HCT116 (cell line): Measurements from ENCODE around the gene NTNG2.

Source experiments
- CTCF ChIP-seq, 3 experiments: fragments of 200-600 bp in 1 of 3; sonication (generic) in 1 of 3; IDR thresholded peaks in 2 of 3; conservative IDR thresholded peaks in 1 of 3; 2 replicates each; pipeline ENCODE4 v1.5.1; 2012 to 2017; ENCODE audit warnings: low read depth in 2 of 3, low read length in 2 of 3, antibody characterized with exemption in 1 of 3, borderline replicate concordance in 1 of 3, control low read depth in 1 of 3, mild to moderate bottlenecking in 1 of 3, mixed read lengths in 1 of 3, mixed run types in 1 of 3, moderate library complexity in 1 of 3; ENCODE audit not compliant: insufficient read depth in 1 of 3
- FOSL1 ChIP-seq: IDR thresholded peaks from 2 replicates; pipeline ENCODE4 v1.6.1; 2012; ENCODE audit warnings: low read depth
- TF ChIP-seq, protein P1 (sequence below): IDR thresholded peaks from 2 replicates; pipeline ENCODE4 v1.6.1; 2011; ENCODE audit warnings: mild to moderate bottlenecking, low read length, moderate library complexity; ENCODE audit not compliant: insufficient replicate concordance; ENCODE audit errors: extremely low read depth
- TF ChIP-seq, protein P2 (sequence below): IDR thresholded peaks from 2 replicates; pipeline ENCODE4 v1.6.1; 2012

GRCh38 chr9:132183134-132183533 lies 21.3 kb downstream of the NTNG2 start:
- TF ChIP-seq CTCF (IDR thresholded peaks at IDR 0.05 in 2 of 3, conservative IDR thresholded peaks at IDR 0.05 in 1 of 3; ENCODE audit: borderline replicate concordance in 1 of 3, insufficient read depth in 1 of 3, low read depth in 2 of 3, low read length in 2 of 3) (no peak), FOSL1 (no peak)
- TF ChIP-seq, protein P1, sequence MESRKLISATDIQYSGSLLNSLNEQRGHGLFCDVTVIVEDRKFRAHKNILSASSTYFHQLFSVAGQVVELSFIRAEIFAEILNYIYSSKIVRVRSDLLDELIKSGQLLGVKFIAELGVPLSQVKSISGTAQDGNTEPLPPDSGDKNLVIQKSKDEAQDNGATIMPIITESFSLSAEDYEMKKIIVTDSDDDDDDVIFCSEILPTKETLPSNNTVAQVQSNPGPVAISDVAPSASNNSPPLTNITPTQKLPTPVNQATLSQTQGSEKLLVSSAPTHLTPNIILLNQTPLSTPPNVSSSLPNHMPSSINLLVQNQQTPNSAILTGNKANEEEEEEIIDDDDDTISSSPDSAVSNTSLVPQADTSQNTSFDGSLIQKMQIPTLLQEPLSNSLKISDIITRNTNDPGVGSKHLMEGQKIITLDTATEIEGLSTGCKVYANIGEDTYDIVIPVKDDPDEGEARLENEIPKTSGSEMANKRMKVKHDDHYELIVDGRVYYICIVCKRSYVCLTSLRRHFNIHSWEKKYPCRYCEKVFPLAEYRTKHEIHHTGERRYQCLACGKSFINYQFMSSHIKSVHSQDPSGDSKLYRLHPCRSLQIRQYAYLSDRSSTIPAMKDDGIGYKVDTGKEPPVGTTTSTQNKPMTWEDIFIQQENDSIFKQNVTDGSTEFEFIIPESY: no peak
- TF ChIP-seq, protein P2, sequence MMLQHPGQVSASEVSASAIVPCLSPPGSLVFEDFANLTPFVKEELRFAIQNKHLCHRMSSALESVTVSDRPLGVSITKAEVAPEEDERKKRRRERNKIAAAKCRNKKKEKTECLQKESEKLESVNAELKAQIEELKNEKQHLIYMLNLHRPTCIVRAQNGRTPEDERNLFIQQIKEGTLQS: no peak
